ENCODE data around the gene EMC7.

- no peak for TF ChIP-seq CTCF (IDR thresholded peaks at IDR 0.05)
- no peak for TF ChIP-seq POLR2A (IDR thresholded peaks at IDR 0.05)
These were observed 58.3 kb downstream of the EMC7 start for GRCh38 chr15:34043391-34043790.
